Measurements from ENCODE around the gene CGRRF1. TPM values are rescaled to one million over a fixed set of nuclear protein-coding genes. Genes with fewer than 3 reads are reported as not detected.

CGRRF1 gene
- total and polyA plus RNA-seq, 2 experiments from 2014 or later = 15.0 to 27.1 TPM

DNA sequence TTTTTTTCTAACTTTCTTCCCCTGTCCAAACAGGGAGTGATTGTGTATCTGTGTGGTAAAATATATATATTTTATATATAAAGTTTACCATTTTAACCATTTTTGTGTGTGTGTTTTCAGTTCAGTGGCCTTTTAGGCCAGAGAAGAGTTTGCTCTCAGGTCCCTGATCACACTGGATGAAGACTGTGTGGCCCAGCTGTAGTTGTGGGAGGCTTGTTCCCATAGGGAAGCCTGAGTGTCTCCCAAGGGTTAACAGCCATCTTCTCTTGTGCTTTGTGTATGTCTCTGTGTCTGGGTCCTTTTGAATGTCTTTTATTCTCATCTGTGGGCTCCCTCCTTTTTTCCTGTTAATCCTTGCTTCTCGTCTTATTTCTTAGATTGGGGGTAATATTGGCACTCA is 23.4 kb downstream of the CGRRF1 start:
- Histone ChIP-seq H3K36me3 (ENCODE audit: low read depth) (peaks cover 5% of the 10 kb centered on the region), H3K4me1 (ENCODE audit: insufficient read depth) (peaks cover 7% of the 10 kb centered on the region; the same call in 1 of the 2 replicates), H3K27me3 (replicated peaks; ENCODE audit: insufficient read depth) (no peaks in the 10 kb centered on the region), H3F3A (ENCODE audit: insufficient read depth) (peaks cover 4% of the 10 kb centered on the region; the same call in 1 of the 2 replicates), H3K27ac (no peak overlapping the region), H3K9ac (no peak overlapping the region), H4K20me1 (ENCODE audit: insufficient read depth) (no peaks in the 10 kb centered on the region), H3K4me2 (ENCODE audit: unreplicated experiment) (no peak overlapping the region), H3K9me2 (ENCODE audit: insufficient read depth) (no peaks in the 10 kb centered on the region), H3K4me3 (no peak overlapping the region), H2AFZ (no peak overlapping the region), H3K9me3 (ENCODE audit: low read depth) (no peaks in the 10 kb centered on the region), H3K79me2 (ENCODE audit: insufficient read depth) (no peaks in the 10 kb centered on the region)
- in situ Hi-C loops (cut with MboI) = no loop called here
- no peak for DNase-seq
- WGBS, 2 experiments (ENCODE audit: low coverage in 1 of 2, low lambda C conversion rate in 2 of 2, missing lambda C conversion rate in 2 of 2) = 100% methylated on average over 1 of the region's 1 CpG
- TF ChIP-seq EZH2phosphoT487 (IDR thresholded peaks at IDR 0.05; ENCODE audit: insufficient read depth, low read depth) (no peak), EZH2 (IDR thresholded peaks at IDR 0.05; ENCODE audit: insufficient read depth, poor library complexity, severe bottlenecking) (no peak)

DNA sequence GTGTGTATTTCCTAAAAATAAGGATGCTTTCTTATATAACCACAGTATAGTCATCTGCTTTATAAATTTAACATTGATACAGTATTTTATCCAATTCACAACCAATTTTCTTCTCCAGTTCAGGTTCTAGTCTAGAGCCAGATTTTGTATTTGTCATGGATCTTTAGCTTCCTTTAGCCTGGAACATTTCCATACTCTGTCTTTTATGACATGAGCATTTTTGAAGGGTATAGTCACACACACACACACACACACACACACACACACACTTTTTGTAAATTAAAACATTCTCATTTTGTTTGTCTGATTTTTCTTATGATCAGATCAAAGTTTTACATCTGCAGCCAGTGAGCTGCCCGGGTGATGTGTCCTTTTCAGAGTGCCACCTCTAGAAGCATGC is 25.4 kb downstream of the CGRRF1 start:
- Histone ChIP-seq H3K27me3 (replicated peaks; ENCODE audit: insufficient read depth) (no peaks in the 10 kb centered on the region), H3K36me3 (ENCODE audit: low read depth) (peaks cover 16% of the 10 kb centered on the region), H3K79me2 (ENCODE audit: insufficient read depth) (no peaks in the 10 kb centered on the region), H3F3A (ENCODE audit: insufficient read depth) (peaks cover 2% of the 10 kb centered on the region; the same call in 1 of the 2 replicates), H3K9me3 (ENCODE audit: low read depth) (no peaks in the 10 kb centered on the region), H3K4me3 (no peak overlapping the region), H3K9ac (no peak overlapping the region), H3K27ac (no peak overlapping the region), H2AFZ (no peak overlapping the region), H3K9me2 (ENCODE audit: insufficient read depth) (no peaks in the 10 kb centered on the region), H4K20me1 (ENCODE audit: insufficient read depth) (no peaks in the 10 kb centered on the region), H3K4me1 (ENCODE audit: insufficient read depth) (0 out of 2 replicates have a peak, but pooled peaks cover 1% of the 10 kb centered on the region), H3K4me2 (ENCODE audit: unreplicated experiment) (no peak overlapping the region)
- peak; percentile 51 for DNase-seq
- TF ChIP-seq EZH2 (IDR thresholded peaks at IDR 0.05; ENCODE audit: insufficient read depth, poor library complexity, severe bottlenecking) = no peak
- TF ChIP-seq EZH2phosphoT487 (IDR thresholded peaks at IDR 0.05; ENCODE audit: insufficient read depth, low read depth) = no peak
- in situ Hi-C loops (cut with MboI) = no loop called here
- 9 to 12% methylated on average over 1 of the region's 1 CpG for WGBS, 2 experiments (ENCODE audit: low coverage in 1 of 2, low lambda C conversion rate in 2 of 2, missing lambda C conversion rate in 2 of 2)

DNA sequence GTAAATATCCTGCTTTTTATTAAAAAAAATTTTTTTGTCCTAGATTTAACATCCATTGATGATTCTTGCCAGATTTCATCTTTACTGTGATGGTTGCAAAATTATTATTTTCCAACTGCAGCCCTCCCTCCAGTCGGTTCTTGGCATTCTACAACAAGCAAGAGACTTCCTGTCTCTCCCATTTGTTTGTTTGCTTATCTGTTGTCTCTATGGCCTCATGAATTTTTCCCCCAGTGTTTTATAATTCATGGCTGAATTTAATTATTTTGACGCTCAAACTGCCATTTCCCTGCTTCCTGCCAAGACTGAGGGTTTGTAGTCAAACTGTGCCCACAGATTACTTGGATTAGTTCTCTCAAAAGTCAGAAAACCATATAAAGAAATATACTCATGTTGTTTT is 25.9 kb downstream of the CGRRF1 start:
- no peak overlapping the region for H3K9ac ChIP-seq
- 17 to 22% methylated on average over 2 of the region's 2 CpGs for WGBS, 2 experiments (ENCODE audit: low coverage in 1 of 2, low lambda C conversion rate in 2 of 2, missing lambda C conversion rate in 2 of 2)
- peaks cover 16% of the 10 kb centered on the region for H3K36me3 ChIP-seq (ENCODE audit: low read depth)
- H3K9me2 ChIP-seq (ENCODE audit: insufficient read depth) = no peaks in the 10 kb centered on the region
- H3K9me3 ChIP-seq (ENCODE audit: low read depth) = no peaks in the 10 kb centered on the region
- no peak for DNase-seq
- no peaks in the 10 kb centered on the region for H4K20me1 ChIP-seq (ENCODE audit: insufficient read depth)
- H3K27me3 ChIP-seq (replicated peaks; ENCODE audit: insufficient read depth) = no peaks in the 10 kb centered on the region
- H3K79me2 ChIP-seq (ENCODE audit: insufficient read depth) = no peaks in the 10 kb centered on the region
- H3K4me3 ChIP-seq = no peak overlapping the region
- no peak overlapping the region for H3K4me2 ChIP-seq (ENCODE audit: unreplicated experiment)
- H3K4me1 ChIP-seq (ENCODE audit: insufficient read depth) = no peaks in the 10 kb centered on the region
- no peak overlapping the region for H2AFZ ChIP-seq
- no peak overlapping the region for H3K27ac ChIP-seq
- TF ChIP-seq EZH2 (IDR thresholded peaks at IDR 0.05; ENCODE audit: insufficient read depth, poor library complexity, severe bottlenecking) (no peak), EZH2phosphoT487 (IDR thresholded peaks at IDR 0.05; ENCODE audit: insufficient read depth, low read depth) (no peak)
- H3F3A ChIP-seq (ENCODE audit: insufficient read depth) = no peaks in the 10 kb centered on the region
- in situ Hi-C loops (cut with MboI) = no loop called here

DNA sequence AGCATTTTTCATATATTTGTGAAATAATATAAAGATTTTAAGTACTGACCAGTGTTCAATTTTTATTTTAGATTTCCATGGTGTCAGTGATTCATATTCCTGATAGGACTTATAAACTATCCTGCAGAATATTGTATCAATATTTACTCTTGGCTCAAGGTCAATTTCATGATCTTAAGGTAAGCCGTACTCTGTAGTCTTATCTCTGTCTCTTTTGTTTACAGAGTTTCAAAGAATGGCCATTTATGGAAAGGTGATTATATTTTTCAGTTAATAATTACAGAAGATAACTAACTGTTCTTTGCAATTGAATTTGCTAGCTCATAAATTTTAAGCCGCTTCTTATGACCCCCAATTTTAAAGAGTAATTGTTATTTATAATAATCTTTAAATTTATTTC is 27.9 kb downstream of the CGRRF1 start:
- Histone ChIP-seq H3K36me3 (ENCODE audit: low read depth) (peaks cover 16% of the 10 kb centered on the region), H2AFZ (no peak overlapping the region), H3K4me2 (ENCODE audit: unreplicated experiment) (no peak overlapping the region), H4K20me1 (ENCODE audit: insufficient read depth) (no peaks in the 10 kb centered on the region), H3K27ac (no peak overlapping the region), H3K4me1 (ENCODE audit: insufficient read depth) (no peaks in the 10 kb centered on the region), H3K27me3 (replicated peaks; ENCODE audit: insufficient read depth) (no peaks in the 10 kb centered on the region), H3K79me2 (ENCODE audit: insufficient read depth) (no peaks in the 10 kb centered on the region), H3F3A (ENCODE audit: insufficient read depth) (no peaks in the 10 kb centered on the region), H3K4me3 (no peak overlapping the region), H3K9ac (no peak overlapping the region), H3K9me3 (ENCODE audit: low read depth) (no peaks in the 10 kb centered on the region), H3K9me2 (ENCODE audit: insufficient read depth) (no peaks in the 10 kb centered on the region)
- no peak for DNase-seq
- 99% methylated on average over 2 of the region's 2 CpGs for WGBS, 2 experiments (ENCODE audit: low coverage in 1 of 2, low lambda C conversion rate in 2 of 2, missing lambda C conversion rate in 2 of 2)
- in situ Hi-C loops (cut with MboI) = no loop called here
- no peak for TF ChIP-seq EZH2 (IDR thresholded peaks at IDR 0.05; ENCODE audit: insufficient read depth, poor library complexity, severe bottlenecking)
- TF ChIP-seq EZH2phosphoT487 (IDR thresholded peaks at IDR 0.05; ENCODE audit: insufficient read depth, low read depth) = no peak

DNA sequence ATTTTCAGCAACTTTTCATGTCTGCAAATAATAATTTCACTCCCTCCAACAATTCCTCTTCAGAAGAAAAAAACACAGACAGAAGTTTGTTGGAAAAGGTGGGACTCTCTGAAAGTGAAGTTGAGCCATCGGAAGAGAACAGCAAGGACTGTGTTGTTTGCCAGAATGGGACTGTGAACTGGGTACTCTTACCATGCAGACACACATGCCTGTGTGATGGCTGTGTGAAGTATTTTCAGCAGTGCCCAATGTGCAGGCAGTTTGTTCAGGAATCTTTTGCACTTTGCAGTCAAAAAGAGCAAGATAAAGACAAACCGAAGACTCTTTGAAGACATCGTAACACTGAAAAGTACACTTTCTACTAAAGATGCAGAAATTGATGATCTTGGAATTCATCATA is 28.3 kb downstream of the CGRRF1 start:
- 97 to 100% methylated on average over 3 of the region's 3 CpGs for WGBS, 2 experiments (ENCODE audit: low coverage in 1 of 2, low lambda C conversion rate in 2 of 2, missing lambda C conversion rate in 2 of 2)
- Histone ChIP-seq H3K9ac (no peak overlapping the region), H3K27me3 (replicated peaks; ENCODE audit: insufficient read depth) (no peaks in the 10 kb centered on the region), H3K4me3 (no peak overlapping the region), H3K4me2 (ENCODE audit: unreplicated experiment) (no peak overlapping the region), H2AFZ (no peak overlapping the region), H4K20me1 (ENCODE audit: insufficient read depth) (no peaks in the 10 kb centered on the region), H3K36me3 (ENCODE audit: low read depth) (peaks cover 16% of the 10 kb centered on the region), H3K9me2 (ENCODE audit: insufficient read depth) (no peaks in the 10 kb centered on the region), H3K4me1 (ENCODE audit: insufficient read depth) (no peaks in the 10 kb centered on the region), H3K9me3 (ENCODE audit: low read depth) (no peaks in the 10 kb centered on the region), H3F3A (ENCODE audit: insufficient read depth) (no peaks in the 10 kb centered on the region), H3K27ac (no peak overlapping the region), H3K79me2 (ENCODE audit: insufficient read depth) (no peaks in the 10 kb centered on the region)
- in situ Hi-C loops (cut with MboI) = no loop called here
- DNase-seq = no peak
- TF ChIP-seq EZH2 (IDR thresholded peaks at IDR 0.05; ENCODE audit: insufficient read depth, poor library complexity, severe bottlenecking) (no peak), EZH2phosphoT487 (IDR thresholded peaks at IDR 0.05; ENCODE audit: insufficient read depth, low read depth) (no peak)
